ENCODE results near the gene CPSF4L. TPM values are rescaled to one million over a fixed set of nuclear protein-coding genes. Genes with fewer than 3 reads are reported as not detected.
A peak's percentile ranks its signal among the peaks of the same experiment; 100 is the strongest.

CPSF4L gene
- polyA plus RNA-seq, 3 donors = not detected

- peak overlapping the region in 1 of 7 donors; percentile 40 for H3K27ac Mint-ChIP-seq
- Histone ChIP-seq H3K4me3 (replicated peaks in 1 of 3; ENCODE audit: low read depth in 2 of 3, low read length in 3 of 3) (no peak overlapping the region), H3K9ac (ENCODE audit: insufficient read depth, low read length, poor library complexity, severe bottlenecking) (no peak overlapping the region), H3K4me2 (replicated peaks; ENCODE audit: extremely low read depth, low read length, poor library complexity, severe bottlenecking) (no peak overlapping the region), H3K79me2 (ENCODE audit: insufficient read depth, low read length) (peaks cover 5% of the 10 kb centered on the region), H2AFZ (ENCODE audit: insufficient read depth, low read depth, low read length, poor library complexity, severe bottlenecking) (no peak overlapping the region), H3K36me3 (replicated peaks in 1 of 2; ENCODE audit: control insufficient read depth in 1 of 2, insufficient read depth in 2 of 2, low read length in 2 of 2) (peaks cover 81 to 89% of the 10 kb centered on the region in 2 donors), H4K20me1 (ENCODE audit: insufficient read depth, low read length) (peaks cover 2% of the 10 kb centered on the region), H3K4me1 (ENCODE audit: control insufficient read depth in 1 of 2, insufficient read depth in 2 of 2, low read length in 2 of 2) (no peaks in the 10 kb centered on the region), H3K27me3 (ENCODE audit: control insufficient read depth in 2 of 2, insufficient read depth in 2 of 2, low read length in 2 of 2) (no peaks in the 10 kb centered on the region), H3K27ac (ENCODE audit: low read depth in 1 of 2, low read length in 2 of 2) (no peak overlapping the region), H3K9me3 (replicated peaks in 1 of 2; ENCODE audit: control insufficient read depth in 1 of 2, insufficient read depth in 1 of 2, low read length in 2 of 2) (no peaks in the 10 kb centered on the region)
- no peak for DNase-seq
- H3K36me3 Mint-ChIP-seq = peaks cover 83 to 94% of the 10 kb centered on the region in 2 donors
- no peak overlapping the region for H3K4me3 Mint-ChIP-seq
- peaks cover 3% of the 10 kb centered on the region for H3K4me1 Mint-ChIP-seq
- WGBS (ENCODE audit: insufficient coverage) = 97% methylated on average over 8 of the region's 8 CpGs
- no peaks in the 10 kb centered on the region for H3K27me3 Mint-ChIP-seq (ENCODE audit: low read depth in 3 of 3)
- no peaks in the 10 kb centered on the region for H3K9me3 Mint-ChIP-seq
- TF ChIP-seq, protein P1, sequence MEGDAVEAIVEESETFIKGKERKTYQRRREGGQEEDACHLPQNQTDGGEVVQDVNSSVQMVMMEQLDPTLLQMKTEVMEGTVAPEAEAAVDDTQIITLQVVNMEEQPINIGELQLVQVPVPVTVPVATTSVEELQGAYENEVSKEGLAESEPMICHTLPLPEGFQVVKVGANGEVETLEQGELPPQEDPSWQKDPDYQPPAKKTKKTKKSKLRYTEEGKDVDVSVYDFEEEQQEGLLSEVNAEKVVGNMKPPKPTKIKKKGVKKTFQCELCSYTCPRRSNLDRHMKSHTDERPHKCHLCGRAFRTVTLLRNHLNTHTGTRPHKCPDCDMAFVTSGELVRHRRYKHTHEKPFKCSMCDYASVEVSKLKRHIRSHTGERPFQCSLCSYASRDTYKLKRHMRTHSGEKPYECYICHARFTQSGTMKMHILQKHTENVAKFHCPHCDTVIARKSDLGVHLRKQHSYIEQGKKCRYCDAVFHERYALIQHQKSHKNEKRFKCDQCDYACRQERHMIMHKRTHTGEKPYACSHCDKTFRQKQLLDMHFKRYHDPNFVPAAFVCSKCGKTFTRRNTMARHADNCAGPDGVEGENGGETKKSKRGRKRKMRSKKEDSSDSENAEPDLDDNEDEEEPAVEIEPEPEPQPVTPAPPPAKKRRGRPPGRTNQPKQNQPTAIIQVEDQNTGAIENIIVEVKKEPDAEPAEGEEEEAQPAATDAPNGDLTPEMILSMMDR (IDR thresholded peaks at IDR 0.05) = no peak
- intact Hi-C loops (cut with micrococcal nuclease) = no loop called here
Measured at GRCh38 chr17:73199751-73200317, 61.8 kb downstream of the CPSF4L start.

GRCh38 chr17:73198930-73199260, 62.8 kb downstream of the CPSF4L start:
- Mint-ChIP-seq H3K4me1 (peaks cover 8% of the 10 kb centered on the region), H3K9me3 (no peaks in the 10 kb centered on the region), H3K27me3 (ENCODE audit: low read depth in 3 of 3) (no peaks in the 10 kb centered on the region), H3K36me3 (peaks cover 76 to 85% of the 10 kb centered on the region in 2 donors), H3K4me3 (no peak overlapping the region), H3K27ac (no peak overlapping the region)
- H3K4me2 ChIP-seq (replicated peaks; ENCODE audit: extremely low read depth, low read length, poor library complexity, severe bottlenecking) = no peak overlapping the region
- peaks cover under 1 to 3% of the 10 kb centered on the region in 2 donors for H3K4me1 ChIP-seq (ENCODE audit: control insufficient read depth in 1 of 2, insufficient read depth in 2 of 2, low read length in 2 of 2)
- DNase-seq = no peak
- peaks cover 72 to 80% of the 10 kb centered on the region in 2 donors for H3K36me3 ChIP-seq (replicated peaks in 1 of 2; ENCODE audit: control insufficient read depth in 1 of 2, insufficient read depth in 2 of 2, low read length in 2 of 2)
- no peak overlapping the region for H3K27ac ChIP-seq (ENCODE audit: low read depth in 1 of 2, low read length in 2 of 2)
- WGBS (ENCODE audit: insufficient coverage) = 97% methylated on average over 3 of the region's 7 CpGs
- peaks cover 2% of the 10 kb centered on the region for H4K20me1 ChIP-seq (ENCODE audit: insufficient read depth, low read length)
- intact Hi-C loops (cut with micrococcal nuclease) = no loop called here
- TF ChIP-seq, protein P1 (IDR thresholded peaks at IDR 0.05) = no peak
- H3K9me3 ChIP-seq (replicated peaks in 1 of 2; ENCODE audit: control insufficient read depth in 1 of 2, insufficient read depth in 1 of 2, low read length in 2 of 2) = no peaks in the 10 kb centered on the region
- H3K79me2 ChIP-seq (ENCODE audit: insufficient read depth, low read length) = peaks cover 7% of the 10 kb centered on the region
- no peak overlapping the region for H3K9ac ChIP-seq (ENCODE audit: insufficient read depth, low read length, poor library complexity, severe bottlenecking)
- H2AFZ ChIP-seq (ENCODE audit: insufficient read depth, low read depth, low read length, poor library complexity, severe bottlenecking) = no peak overlapping the region
- H3K27me3 ChIP-seq (ENCODE audit: control insufficient read depth in 2 of 2, insufficient read depth in 2 of 2, low read length in 2 of 2) = no peaks in the 10 kb centered on the region
- no peak overlapping the region for H3K4me3 ChIP-seq (replicated peaks in 1 of 3; ENCODE audit: low read depth in 2 of 3, low read length in 3 of 3)

Other genes with a start within 250 kb of the CPSF4L start
- 10 to 100 TPM; 16.6 to 27.9 (median 26.6) TPM for gene SLC39A11, start 169.2 kb downstream of the CPSF4L start, polyA plus RNA-seq
- under 1 TPM in 1 of 3 donors, not detected in 2; 0.01 TPM for gene SSTR2, start 96.9 kb downstream of the CPSF4L start, polyA plus RNA-seq
- gene COG1, start 68.8 kb downstream of the CPSF4L start, polyA plus RNA-seq = 10 to 100 TPM in 1 of 3 donors, 1 to 10 TPM in 2; 5.1 to 24.4 (median 8.0) TPM
- 10 to 100 TPM in 1 of 3 donors, 1 to 10 TPM in 2; 6.4 to 12.7 (median 6.6) TPM for gene CDC42EP4, start 50.1 kb upstream of the CPSF4L start, polyA plus RNA-seq

All from CD14-positive monocyte (primary cell).